RWPE2 (cell line): ENCODE results near the gene PHYKPL.
"Not testable (repeated sequence)": the region's sequence is repeated elsewhere in the genome, so short reads cannot be mapped to it uniquely, and the experiment has no call there.

Experiments used
- ATAC-seq: fragments of 200-7000 bp; cut with Tn5 transposase; 3 replicates; pipeline ENCODE4 v1.9.1; 2021; ENCODE audit warnings: low read depth
- DNase-seq: peaks from one replicate; pipeline ENCODE4 v3.0.0-alpha.2; 2020; ENCODE audit warnings: low spot score
- H3K27ac ChIP-seq: fragments of 450-650 bp; 2 replicates; pipeline ENCODE4 v1.5.1; 2017; ENCODE audit warnings: mild to moderate bottlenecking; ENCODE audit not compliant: poor library complexity, severe bottlenecking
- H3K27me3 ChIP-seq: fragments of 250-450 bp; sonication (Bioruptor Pico); 2 replicates; pipeline ENCODE4 v1.5.1; 2021; ENCODE audit warnings: mild to moderate bottlenecking, moderate library complexity; ENCODE audit not compliant: insufficient read depth, poor library complexity, severe bottlenecking
- H3K36me3 ChIP-seq: fragments of 250-450 bp; sonication (Bioruptor Pico); 2 replicates; pipeline ENCODE4 v1.5.1; 2020; ENCODE audit warnings: low read depth, mild to moderate bottlenecking, moderate library complexity
- H3K4me1 ChIP-seq: fragments of 250-450 bp; sonication (Bioruptor Pico); 2 replicates; pipeline ENCODE4 v1.5.1; 2021; ENCODE audit warnings: mild to moderate bottlenecking, moderate library complexity; ENCODE audit not compliant: insufficient read depth, poor library complexity, severe bottlenecking
- H3K4me3 ChIP-seq: fragments of 250-450 bp; sonication (Bioruptor Pico); 2 replicates; pipeline ENCODE4 v1.5.1; 2021; ENCODE audit warnings: mild to moderate bottlenecking, moderate library complexity; ENCODE audit not compliant: severe bottlenecking
- H3K9me3 ChIP-seq: fragments of 250-450 bp; sonication (Bioruptor Pico); 2 replicates; pipeline ENCODE4 v1.5.1; 2021; ENCODE audit warnings: mild to moderate bottlenecking, moderate library complexity; ENCODE audit not compliant: severe bottlenecking
- TF ChIP-seq, protein P1 (sequence below): fragments of 450-650 bp; IDR thresholded peaks from one replicate; pipeline ENCODE4 v1.5.1; 2017; ENCODE audit warnings: mild to moderate bottlenecking, moderate library complexity; ENCODE audit not compliant: poor library complexity, severe bottlenecking

PHYKPL gene

DNA sequence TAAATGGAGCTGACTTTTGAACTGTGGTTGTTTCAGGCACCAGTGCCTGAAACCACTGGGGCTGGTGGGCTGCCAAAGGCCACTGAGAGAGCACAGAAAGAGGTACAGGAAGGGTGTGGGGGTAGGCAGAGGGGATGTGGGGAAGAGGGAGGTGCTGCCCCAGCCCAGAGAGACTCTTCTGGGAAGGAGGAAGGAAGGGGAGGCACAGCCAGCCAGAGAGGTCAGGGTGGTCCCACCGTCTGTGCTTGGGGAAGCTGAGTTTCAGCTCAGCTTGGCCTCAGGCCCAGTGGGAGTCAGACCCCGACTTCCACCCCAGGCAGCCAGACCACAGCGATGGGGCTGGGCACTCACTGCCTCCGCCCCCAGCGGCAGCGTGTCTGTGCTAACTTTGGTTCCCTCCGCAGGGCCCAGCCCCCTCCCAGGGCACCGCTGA is 8.6 kb upstream of the PHYKPL start:
- H3K36me3 ChIP-seq = no peaks in the 10 kb centered on the region
- TF ChIP-seq, protein P1, sequence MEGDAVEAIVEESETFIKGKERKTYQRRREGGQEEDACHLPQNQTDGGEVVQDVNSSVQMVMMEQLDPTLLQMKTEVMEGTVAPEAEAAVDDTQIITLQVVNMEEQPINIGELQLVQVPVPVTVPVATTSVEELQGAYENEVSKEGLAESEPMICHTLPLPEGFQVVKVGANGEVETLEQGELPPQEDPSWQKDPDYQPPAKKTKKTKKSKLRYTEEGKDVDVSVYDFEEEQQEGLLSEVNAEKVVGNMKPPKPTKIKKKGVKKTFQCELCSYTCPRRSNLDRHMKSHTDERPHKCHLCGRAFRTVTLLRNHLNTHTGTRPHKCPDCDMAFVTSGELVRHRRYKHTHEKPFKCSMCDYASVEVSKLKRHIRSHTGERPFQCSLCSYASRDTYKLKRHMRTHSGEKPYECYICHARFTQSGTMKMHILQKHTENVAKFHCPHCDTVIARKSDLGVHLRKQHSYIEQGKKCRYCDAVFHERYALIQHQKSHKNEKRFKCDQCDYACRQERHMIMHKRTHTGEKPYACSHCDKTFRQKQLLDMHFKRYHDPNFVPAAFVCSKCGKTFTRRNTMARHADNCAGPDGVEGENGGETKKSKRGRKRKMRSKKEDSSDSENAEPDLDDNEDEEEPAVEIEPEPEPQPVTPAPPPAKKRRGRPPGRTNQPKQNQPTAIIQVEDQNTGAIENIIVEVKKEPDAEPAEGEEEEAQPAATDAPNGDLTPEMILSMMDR = no peak
- no peaks in the 10 kb centered on the region for H3K27me3 ChIP-seq
- no peak overlapping the region for H3K4me3 ChIP-seq
- peaks cover 17% of the 10 kb centered on the region for H3K4me1 ChIP-seq
- DNase-seq (no peak), ATAC-seq (no peak)
- no peaks in the 10 kb centered on the region for H3K9me3 ChIP-seq
- no peak overlapping the region for H3K27ac ChIP-seq

DNA sequence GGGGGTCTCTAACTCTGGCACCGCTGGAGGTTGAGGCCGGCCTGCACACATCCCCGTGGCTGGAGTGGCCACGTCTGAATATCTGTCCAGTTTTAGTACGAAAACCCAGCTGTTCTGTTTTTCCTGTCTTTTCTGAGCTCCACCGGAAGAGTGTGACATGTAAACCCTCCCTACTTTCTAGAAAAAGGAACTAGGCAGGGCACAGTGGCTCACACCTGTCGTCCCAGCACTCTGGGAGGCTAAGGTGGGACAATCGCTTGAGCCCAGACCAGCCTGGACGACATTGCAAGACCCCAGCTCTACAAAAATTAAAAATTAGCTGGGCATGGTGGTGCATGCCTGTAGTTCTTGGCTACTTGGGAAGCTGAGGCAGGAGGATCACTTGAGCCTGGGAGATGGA is 8.2 kb upstream of the PHYKPL start:
- ATAC-seq (no peak), DNase-seq (no peak)
- Histone ChIP-seq H3K4me3 (no peak overlapping the region), H3K4me1 (peaks cover 17% of the 10 kb centered on the region), H3K27ac (no peak overlapping the region), H3K27me3 (no peaks in the 10 kb centered on the region), H3K9me3 (no peaks in the 10 kb centered on the region), H3K36me3 (no peaks in the 10 kb centered on the region)
- TF ChIP-seq, protein P1 = no peak

DNA sequence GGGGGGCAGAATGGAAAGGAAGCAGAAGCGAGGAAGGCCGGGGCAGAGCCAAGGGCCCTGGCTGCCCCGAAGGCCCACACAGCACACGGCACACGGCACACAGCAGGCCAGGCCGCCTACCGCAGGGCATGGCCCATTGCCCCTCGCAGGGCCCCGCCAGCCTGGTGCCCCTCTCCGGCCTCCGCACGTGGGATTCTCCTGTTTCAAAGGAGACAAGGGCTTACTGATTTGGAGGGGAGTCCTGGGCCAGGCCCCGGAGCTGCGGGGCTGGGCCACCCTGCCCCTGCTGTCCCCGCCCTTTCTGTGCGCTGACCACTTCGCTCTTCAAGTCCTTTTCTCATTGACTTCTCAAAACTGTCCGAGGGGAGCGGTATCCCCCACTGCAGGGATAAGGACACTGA is 7.7 kb upstream of the PHYKPL start:
- Histone ChIP-seq H3K9me3 (no peaks in the 10 kb centered on the region), H3K27ac (no peak overlapping the region), H3K4me3 (no peak overlapping the region)

DNA sequence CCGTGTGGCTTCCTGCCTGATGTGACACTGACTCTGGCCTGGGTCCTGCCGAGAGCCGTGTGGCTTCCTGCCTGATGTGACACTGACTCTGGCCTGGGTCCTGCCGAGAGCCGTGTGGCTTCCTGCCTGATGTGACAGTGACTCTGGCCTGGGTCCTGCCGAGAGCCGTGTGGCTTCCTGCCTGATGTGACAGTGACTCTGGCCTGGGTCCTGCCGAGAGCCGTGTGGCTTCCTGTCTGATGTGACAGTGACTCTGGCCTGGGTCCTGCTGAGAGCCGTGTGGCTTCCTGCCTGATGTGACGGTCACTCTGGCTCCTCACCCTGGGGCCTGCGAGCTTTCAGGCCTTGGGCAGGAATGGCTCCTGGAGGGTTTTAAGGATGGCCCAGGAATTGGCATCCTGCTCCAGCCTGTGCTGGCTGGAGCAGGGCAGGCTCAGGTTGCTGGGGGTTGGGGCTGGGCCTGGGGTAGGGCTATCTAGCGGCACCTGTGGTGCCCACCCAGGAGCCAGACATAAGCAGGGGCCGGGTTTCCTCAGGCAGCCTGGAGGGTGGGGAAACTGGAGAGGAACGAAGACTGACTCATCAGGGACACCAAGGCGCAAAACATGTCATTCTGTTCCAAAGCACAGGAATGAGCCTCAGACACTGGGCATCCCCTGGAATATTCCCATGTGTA is 7.2 kb upstream of the PHYKPL start:
- not testable (repeated sequence) for H3K27me3 ChIP-seq, H3K27ac ChIP-seq, H3K4me3 ChIP-seq, H3K36me3 ChIP-seq, DNase-seq, ATAC-seq, H3K9me3 ChIP-seq
- H3K4me1 ChIP-seq = peaks cover 17% of the 10 kb centered on the region

More for the DNA sequence above, 7.7 kb upstream of the PHYKPL start:
- Histone ChIP-seq H3K27me3 (no peaks in the 10 kb centered on the region), H3K36me3 (no peaks in the 10 kb centered on the region), H3K4me1 (peaks cover 17% of the 10 kb centered on the region)
- no peak for DNase-seq
- TF ChIP-seq, protein P1 = no peak
- no peak for ATAC-seq

DNA sequence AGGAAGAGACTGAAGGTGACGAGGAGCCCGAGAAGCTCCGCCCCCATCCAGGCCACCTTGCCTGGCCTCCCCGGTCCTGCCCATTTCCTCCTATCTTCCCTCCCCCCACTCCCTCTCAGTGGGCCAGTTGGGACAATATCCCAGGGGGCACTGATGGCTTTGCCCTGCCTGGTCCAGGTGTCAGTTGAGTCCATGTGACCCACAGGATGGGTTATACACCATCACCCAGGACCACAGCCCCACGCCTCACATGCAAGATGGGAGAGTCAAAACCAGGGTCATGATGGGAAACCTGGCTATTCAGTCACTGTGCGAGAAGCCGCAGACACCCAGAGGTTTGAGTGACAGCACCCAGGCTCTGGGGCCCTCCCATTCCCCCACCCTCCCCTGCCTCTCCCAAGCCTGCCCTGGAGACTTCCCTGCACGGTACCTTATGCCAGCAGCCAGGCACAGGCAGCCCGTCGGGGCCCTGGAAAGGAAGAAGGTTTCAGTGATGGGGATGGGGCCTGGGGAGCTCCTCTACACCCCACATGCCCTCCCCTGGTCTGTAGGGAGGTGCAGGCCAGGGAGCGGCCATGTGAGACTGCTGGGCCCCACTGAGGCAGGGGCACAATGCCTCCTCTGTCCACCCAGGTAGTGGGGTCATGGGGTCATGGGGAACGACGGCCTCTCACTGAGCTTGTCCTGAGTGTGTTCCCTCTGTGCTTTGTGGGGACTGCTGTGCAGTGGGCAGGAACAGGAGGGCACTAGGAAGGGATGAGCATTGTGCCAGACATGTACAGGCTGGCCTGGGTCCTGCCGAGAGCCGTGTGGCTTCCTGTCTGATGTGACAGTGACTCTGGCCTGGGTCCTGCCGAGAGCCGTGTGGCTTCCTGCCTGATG is 6.3 kb upstream of the PHYKPL start:
- Histone ChIP-seq H3K27me3 (no peaks in the 10 kb centered on the region), H3K9me3 (no peaks in the 10 kb centered on the region), H3K36me3 (no peaks in the 10 kb centered on the region), H3K4me1 (peaks cover 13% of the 10 kb centered on the region), H3K4me3 (no peak overlapping the region), H3K27ac (no peak overlapping the region)
- no peak for ATAC-seq
- no peak for DNase-seq
- TF ChIP-seq, protein P1 = no peak
